ENCODE data around the gene AGAP2.

DNA sequence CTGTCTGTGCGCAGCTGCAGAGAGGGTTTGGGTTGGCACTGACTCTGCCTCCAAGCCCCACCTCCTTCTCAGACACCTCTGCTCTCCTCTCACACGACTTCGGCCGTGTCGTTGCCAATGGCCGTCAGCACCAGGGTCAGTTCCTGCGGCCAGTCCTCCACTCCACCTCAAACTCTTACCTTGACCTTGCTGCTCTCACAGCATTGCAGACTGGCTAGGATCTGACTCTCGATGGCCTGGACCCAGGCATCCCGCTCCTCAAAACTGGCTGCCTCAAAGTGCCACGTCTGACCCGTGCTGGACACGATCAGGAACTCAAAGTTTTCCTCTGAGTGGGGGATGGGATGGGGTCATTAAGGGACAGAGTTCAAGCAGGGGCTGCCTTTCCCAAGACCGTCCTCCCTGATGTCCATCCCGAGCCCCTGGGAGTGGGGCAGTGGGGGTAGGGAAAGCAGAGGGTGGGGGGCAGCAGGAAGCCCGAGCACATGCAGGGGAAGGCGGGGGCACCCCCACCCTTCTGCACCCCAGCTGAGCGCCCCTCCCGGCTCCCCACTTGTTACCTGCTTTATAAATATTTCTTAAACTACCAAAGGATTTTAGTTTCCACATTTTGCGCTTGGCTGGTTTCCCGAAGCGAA is 10.7 kb downstream of the AGAP2 start:
- no peak for TF ChIP-seq GABPA (IDR thresholded peaks at IDR 0.05; ENCODE audit: low read depth)
- TF ChIP-seq, protein P1, sequence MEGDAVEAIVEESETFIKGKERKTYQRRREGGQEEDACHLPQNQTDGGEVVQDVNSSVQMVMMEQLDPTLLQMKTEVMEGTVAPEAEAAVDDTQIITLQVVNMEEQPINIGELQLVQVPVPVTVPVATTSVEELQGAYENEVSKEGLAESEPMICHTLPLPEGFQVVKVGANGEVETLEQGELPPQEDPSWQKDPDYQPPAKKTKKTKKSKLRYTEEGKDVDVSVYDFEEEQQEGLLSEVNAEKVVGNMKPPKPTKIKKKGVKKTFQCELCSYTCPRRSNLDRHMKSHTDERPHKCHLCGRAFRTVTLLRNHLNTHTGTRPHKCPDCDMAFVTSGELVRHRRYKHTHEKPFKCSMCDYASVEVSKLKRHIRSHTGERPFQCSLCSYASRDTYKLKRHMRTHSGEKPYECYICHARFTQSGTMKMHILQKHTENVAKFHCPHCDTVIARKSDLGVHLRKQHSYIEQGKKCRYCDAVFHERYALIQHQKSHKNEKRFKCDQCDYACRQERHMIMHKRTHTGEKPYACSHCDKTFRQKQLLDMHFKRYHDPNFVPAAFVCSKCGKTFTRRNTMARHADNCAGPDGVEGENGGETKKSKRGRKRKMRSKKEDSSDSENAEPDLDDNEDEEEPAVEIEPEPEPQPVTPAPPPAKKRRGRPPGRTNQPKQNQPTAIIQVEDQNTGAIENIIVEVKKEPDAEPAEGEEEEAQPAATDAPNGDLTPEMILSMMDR (IDR thresholded peaks at IDR 0.05; ENCODE audit: insufficient read depth, low read length): no peak
- TF ChIP-seq SPI1 (IDR thresholded peaks at IDR 0.05; ENCODE audit: borderline replicate concordance, low read depth): no peak

Data from HL-60 (cell line).